ENCODE results near the gene THBD.

THBD gene

DNA sequence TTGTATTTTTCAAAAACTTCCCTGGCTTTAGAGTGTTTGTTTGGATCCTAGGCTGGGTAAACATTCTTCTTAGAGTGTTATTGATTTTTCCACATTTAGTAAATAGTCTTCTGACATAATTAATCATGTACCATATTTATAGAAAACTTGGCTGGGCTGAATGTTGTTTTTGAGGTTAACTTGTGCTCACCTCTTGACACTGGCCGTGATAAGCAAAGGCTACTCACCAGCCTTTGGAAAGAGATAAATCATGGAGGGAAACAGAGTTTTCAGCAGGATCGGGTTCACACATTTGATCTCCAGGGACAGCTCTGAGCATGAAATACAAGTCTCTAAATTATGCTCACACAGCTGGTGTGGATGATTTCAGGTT, 42.9 kb upstream of the THBD start:
- no peak for TF ChIP-seq GABPA (IDR thresholded peaks at IDR 0.05; ENCODE audit: low read depth)
- TF ChIP-seq POLR2AphosphoS5 (IDR thresholded peaks at IDR 0.05; ENCODE audit: low read depth) = no peak
- no peak for TF ChIP-seq REST (IDR thresholded peaks at IDR 0.05; ENCODE audit: insufficient replicate concordance, low read depth)
- no peak for TF ChIP-seq SPI1 (IDR thresholded peaks at IDR 0.05; ENCODE audit: borderline replicate concordance, low read depth)
- no peak for TF ChIP-seq CTCF (IDR thresholded peaks at IDR 0.05; ENCODE audit: insufficient read depth, low read length)
- no peak overlapping the region for H3K4me3 ChIP-seq (replicated peaks; ENCODE audit: insufficient read depth, low read length)
- no peak overlapping the region for H3K27ac ChIP-seq (replicated peaks)
- no peak for DNase-seq (ENCODE audit: low read depth in 1 of 2, low spot score in 1 of 2)
- no peaks in the 10 kb centered on the region for H3K27me3 ChIP-seq (ENCODE audit: insufficient read depth, poor library complexity, severe bottlenecking)

- no peak for DNase-seq (ENCODE audit: low read depth in 1 of 2, low spot score in 1 of 2)
- Histone ChIP-seq H3K4me3 (replicated peaks; ENCODE audit: insufficient read depth, low read length) (no peak overlapping the region), H3K27me3 (ENCODE audit: insufficient read depth, poor library complexity, severe bottlenecking) (no peaks in the 10 kb centered on the region), H3K27ac (replicated peaks) (no peak overlapping the region)
- TF ChIP-seq REST (IDR thresholded peaks at IDR 0.05; ENCODE audit: insufficient replicate concordance, low read depth) (no peak), POLR2AphosphoS5 (IDR thresholded peaks at IDR 0.05; ENCODE audit: low read depth) (no peak), SPI1 (IDR thresholded peaks at IDR 0.05; ENCODE audit: borderline replicate concordance, low read depth) (no peak), GABPA (IDR thresholded peaks at IDR 0.05; ENCODE audit: low read depth) (no peak), CTCF (IDR thresholded peaks at IDR 0.05; ENCODE audit: insufficient read depth, low read length) (no peak)
Observed at GRCh38 chr20:23091721-23092383, 42.4 kb upstream of the THBD start.

DNA sequence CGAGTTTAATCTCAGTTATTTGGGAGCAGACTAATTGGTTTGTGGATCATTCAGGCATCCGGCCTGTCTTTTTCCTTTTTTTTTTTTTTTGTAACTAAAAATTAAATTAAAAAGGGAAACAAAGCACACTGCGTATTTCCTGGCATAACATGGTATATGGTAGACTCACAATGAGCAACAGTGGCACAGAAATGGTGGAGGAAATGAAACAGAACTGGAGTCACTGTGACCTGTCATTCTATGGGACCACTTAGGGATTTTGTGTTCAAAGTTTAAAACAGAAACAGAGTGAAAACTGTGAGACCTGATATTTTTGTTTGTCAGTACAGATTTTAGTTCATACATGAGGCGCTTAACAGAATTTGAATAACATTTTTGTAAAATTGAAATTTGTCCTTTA, 41.4 kb upstream of the THBD start:
- no peak overlapping the region for H3K4me3 ChIP-seq (replicated peaks; ENCODE audit: insufficient read depth, low read length)
- no peaks in the 10 kb centered on the region for H3K27me3 ChIP-seq (ENCODE audit: insufficient read depth, poor library complexity, severe bottlenecking)
- no peak overlapping the region for H3K27ac ChIP-seq (replicated peaks)
- TF ChIP-seq REST (IDR thresholded peaks at IDR 0.05; ENCODE audit: insufficient replicate concordance, low read depth) (no peak), GABPA (IDR thresholded peaks at IDR 0.05; ENCODE audit: low read depth) (no peak), SPI1 (IDR thresholded peaks at IDR 0.05; ENCODE audit: borderline replicate concordance, low read depth) (no peak), POLR2AphosphoS5 (IDR thresholded peaks at IDR 0.05; ENCODE audit: low read depth) (no peak), CTCF (IDR thresholded peaks at IDR 0.05; ENCODE audit: insufficient read depth, low read length) (no peak)
- no peak for DNase-seq (ENCODE audit: low read depth in 1 of 2, low spot score in 1 of 2)

Measured in HL-60 (cell line).